Measurements from ENCODE around the gene ZNHIT2. TPM values are rescaled to one million over a fixed set of nuclear protein-coding genes. Genes with fewer than 3 reads are reported as not detected.

ZNHIT2 gene
- total and polyA plus RNA-seq, 2 experiments from 2014 or later = 17.7 to 18.1 TPM

DNA sequence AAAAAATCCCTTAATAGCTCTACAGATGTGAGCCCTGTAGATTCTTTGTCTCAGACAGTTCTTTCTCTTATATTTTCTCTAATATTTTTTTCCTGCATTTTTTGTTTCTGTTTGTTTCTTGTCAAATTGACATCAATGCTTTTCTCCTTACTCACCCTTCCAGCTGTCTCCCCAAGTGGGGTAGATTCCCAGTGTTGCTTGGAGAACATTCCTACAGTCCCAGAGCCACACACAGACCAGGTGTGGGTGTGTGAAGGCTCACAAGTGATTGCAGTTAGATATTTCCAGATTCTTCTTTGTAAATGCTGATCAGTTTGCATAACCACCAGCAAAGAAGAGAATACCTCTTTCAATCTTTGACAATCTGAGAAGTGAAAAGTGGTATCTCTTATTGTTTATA, 14.0 kb downstream of the ZNHIT2 start:
- no peak overlapping the region for H3K4me3 ChIP-seq
- DNase-seq (ENCODE audit: low spot score) (no peak), ATAC-seq (no peak)
- H3K4me2 ChIP-seq = no peak overlapping the region
- no peak overlapping the region for H2AFZ ChIP-seq
- no peaks in the 10 kb centered on the region for H3K27me3 ChIP-seq (ENCODE audit: insufficient read depth)
- H3F3A ChIP-seq (replicated peaks; ENCODE audit: low read depth) = no peaks in the 10 kb centered on the region
- peaks cover 29% of the 10 kb centered on the region for H3K79me2 ChIP-seq (replicated peaks; ENCODE audit: insufficient read depth)
- H3K36me3 Mint-ChIP-seq (ENCODE audit: low read depth) = peaks cover 11% of the 10 kb centered on the region
- H3K9me3 Mint-ChIP-seq = no peaks in the 10 kb centered on the region; the same call in 1 of the 3 replicates
- H3K4me3 Mint-ChIP-seq = no peak overlapping the region
- H4K20me1 ChIP-seq (replicated peaks; ENCODE audit: insufficient read depth) = peaks cover 2% of the 10 kb centered on the region; the same call in 1 of the 2 replicates
- H3K27ac Mint-ChIP-seq = no peak overlapping the region
- no peaks in the 10 kb centered on the region for H3K9me2 ChIP-seq (ENCODE audit: insufficient read depth)
- peaks cover 2% of the 10 kb centered on the region for H3K27me3 Mint-ChIP-seq (ENCODE audit: insufficient read depth, low read depth, poor library complexity)
- no peaks in the 10 kb centered on the region; the same call in 1 of the 2 replicates for H3K4me1 ChIP-seq (ENCODE audit: insufficient read depth)
- H3K4me1 Mint-ChIP-seq = no peaks in the 10 kb centered on the region; the same call in 2 of the 3 replicates
- no peak overlapping the region for H3K27ac ChIP-seq (ENCODE audit: low read depth)
- H3K36me3 ChIP-seq (ENCODE audit: insufficient read depth) = 0 out of 2 replicates have a peak, but pooled peaks cover 7% of the 10 kb centered on the region
- TF ChIP-seq POLR2AphosphoS5 (IDR thresholded peaks at IDR 0.05; ENCODE audit: low read depth) (no peak), NANOG (IDR thresholded peaks at IDR 0.05; ENCODE audit: borderline replicate concordance) (no peak), CREB1 (CRISPR knock-in tag; IDR thresholded peaks at IDR 0.05; ENCODE audit: low read depth) (no peak)
- TF ChIP-seq, protein P1, sequence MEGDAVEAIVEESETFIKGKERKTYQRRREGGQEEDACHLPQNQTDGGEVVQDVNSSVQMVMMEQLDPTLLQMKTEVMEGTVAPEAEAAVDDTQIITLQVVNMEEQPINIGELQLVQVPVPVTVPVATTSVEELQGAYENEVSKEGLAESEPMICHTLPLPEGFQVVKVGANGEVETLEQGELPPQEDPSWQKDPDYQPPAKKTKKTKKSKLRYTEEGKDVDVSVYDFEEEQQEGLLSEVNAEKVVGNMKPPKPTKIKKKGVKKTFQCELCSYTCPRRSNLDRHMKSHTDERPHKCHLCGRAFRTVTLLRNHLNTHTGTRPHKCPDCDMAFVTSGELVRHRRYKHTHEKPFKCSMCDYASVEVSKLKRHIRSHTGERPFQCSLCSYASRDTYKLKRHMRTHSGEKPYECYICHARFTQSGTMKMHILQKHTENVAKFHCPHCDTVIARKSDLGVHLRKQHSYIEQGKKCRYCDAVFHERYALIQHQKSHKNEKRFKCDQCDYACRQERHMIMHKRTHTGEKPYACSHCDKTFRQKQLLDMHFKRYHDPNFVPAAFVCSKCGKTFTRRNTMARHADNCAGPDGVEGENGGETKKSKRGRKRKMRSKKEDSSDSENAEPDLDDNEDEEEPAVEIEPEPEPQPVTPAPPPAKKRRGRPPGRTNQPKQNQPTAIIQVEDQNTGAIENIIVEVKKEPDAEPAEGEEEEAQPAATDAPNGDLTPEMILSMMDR (conservative IDR thresholded peaks at IDR 0.05; ENCODE audit: low read depth in 2 of 2) = no peak
- TF ChIP-seq, protein P2, sequence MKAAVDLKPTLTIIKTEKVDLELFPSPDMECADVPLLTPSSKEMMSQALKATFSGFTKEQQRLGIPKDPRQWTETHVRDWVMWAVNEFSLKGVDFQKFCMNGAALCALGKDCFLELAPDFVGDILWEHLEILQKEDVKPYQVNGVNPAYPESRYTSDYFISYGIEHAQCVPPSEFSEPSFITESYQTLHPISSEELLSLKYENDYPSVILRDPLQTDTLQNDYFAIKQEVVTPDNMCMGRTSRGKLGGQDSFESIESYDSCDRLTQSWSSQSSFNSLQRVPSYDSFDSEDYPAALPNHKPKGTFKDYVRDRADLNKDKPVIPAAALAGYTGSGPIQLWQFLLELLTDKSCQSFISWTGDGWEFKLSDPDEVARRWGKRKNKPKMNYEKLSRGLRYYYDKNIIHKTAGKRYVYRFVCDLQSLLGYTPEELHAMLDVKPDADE (IDR thresholded peaks at IDR 0.05) = no peak

DNA sequence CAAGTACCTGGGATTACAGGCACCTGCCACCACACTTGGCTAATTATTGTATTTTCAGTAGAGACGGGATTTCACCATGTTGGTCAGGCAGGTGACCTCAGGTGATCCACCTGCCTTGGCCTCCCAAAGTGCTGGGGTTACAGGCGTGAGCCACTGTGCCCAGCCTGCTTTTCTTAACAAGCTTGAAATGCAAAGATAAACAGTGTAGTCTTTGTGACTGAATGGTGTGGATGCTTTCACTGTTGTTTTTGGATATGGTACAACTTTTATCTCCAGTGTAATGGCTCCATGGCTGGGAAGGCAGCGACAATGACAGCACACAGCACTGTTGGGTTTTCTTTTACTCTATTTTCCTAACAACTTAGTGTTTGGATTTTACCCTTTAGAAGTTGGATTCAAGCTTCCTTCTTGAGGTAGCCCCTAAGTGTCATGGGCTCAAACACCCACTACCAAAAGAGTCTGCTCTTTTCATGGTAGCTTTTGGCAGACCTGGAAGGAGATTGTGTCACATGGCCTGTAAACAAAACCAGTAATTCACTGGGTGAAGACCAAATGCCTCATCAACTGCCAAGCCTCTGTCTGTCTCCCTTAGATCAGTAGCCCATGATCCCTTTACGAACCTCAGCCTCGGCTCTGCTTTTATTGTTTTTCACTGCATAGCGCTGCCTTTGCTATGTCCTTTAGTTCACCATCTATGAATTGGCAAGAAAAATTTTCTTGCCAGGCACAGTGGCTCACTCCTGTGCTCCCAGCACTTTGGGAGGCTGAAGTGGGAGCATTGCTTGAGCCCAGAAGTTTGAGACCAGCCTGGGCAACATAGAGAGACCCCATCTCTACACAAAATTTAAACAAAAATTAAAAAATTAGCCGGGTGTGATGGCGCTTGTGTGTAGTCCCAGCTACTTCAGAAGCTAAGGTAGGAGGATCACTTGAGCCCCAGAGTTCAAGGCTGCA, 15.1 kb downstream of the ZNHIT2 start:
- H3K4me1 Mint-ChIP-seq = no peaks in the 10 kb centered on the region; the same call in 2 of the 3 replicates
- H3K79me2 ChIP-seq (replicated peaks; ENCODE audit: insufficient read depth) = peaks cover 40% of the 10 kb centered on the region
- no peaks in the 10 kb centered on the region for H3K27me3 ChIP-seq (ENCODE audit: insufficient read depth)
- no peak overlapping the region for H2AFZ ChIP-seq
- 0 out of 2 replicates have a peak, but pooled peaks cover 7% of the 10 kb centered on the region for H3K36me3 ChIP-seq (ENCODE audit: insufficient read depth)
- no peaks in the 10 kb centered on the region for H3K9me2 ChIP-seq (ENCODE audit: insufficient read depth)
- no peak for DNase-seq (ENCODE audit: low spot score)
- peaks cover 2% of the 10 kb centered on the region for H3K27me3 Mint-ChIP-seq (ENCODE audit: insufficient read depth, low read depth, poor library complexity)
- TF ChIP-seq ZNF331 (CRISPR knock-in tag; IDR thresholded peaks at IDR 0.05; ENCODE audit: low read depth) = no peak
- TF ChIP-seq, protein P1 (conservative IDR thresholded peaks at IDR 0.05; ENCODE audit: low read depth in 2 of 2) = no peak
- TF ChIP-seq EZH2phosphoT487 (IDR thresholded peaks at IDR 0.05; ENCODE audit: unreplicated experiment) = no peak
- TF ChIP-seq NANOG (IDR thresholded peaks at IDR 0.05; ENCODE audit: borderline replicate concordance) = no peak
- TF ChIP-seq STAT1 (IDR thresholded peaks at IDR 0.05; ENCODE audit: unreplicated experiment) = no peak
- no peak for TF ChIP-seq EZH2 (IDR thresholded peaks at IDR 0.05; ENCODE audit: low read depth, unreplicated experiment)
- TF ChIP-seq POLR2AphosphoS5 (IDR thresholded peaks at IDR 0.05; ENCODE audit: low read depth) = no peak
- no peak for TF ChIP-seq JUNB (IDR thresholded peaks at IDR 0.05; ENCODE audit: unreplicated experiment)
- TF ChIP-seq, protein P2 (IDR thresholded peaks at IDR 0.05) = no peak
- no peak for TF ChIP-seq ZNF114 (CRISPR knock-in tag; IDR thresholded peaks at IDR 0.05)
- TF ChIP-seq, protein P3, sequence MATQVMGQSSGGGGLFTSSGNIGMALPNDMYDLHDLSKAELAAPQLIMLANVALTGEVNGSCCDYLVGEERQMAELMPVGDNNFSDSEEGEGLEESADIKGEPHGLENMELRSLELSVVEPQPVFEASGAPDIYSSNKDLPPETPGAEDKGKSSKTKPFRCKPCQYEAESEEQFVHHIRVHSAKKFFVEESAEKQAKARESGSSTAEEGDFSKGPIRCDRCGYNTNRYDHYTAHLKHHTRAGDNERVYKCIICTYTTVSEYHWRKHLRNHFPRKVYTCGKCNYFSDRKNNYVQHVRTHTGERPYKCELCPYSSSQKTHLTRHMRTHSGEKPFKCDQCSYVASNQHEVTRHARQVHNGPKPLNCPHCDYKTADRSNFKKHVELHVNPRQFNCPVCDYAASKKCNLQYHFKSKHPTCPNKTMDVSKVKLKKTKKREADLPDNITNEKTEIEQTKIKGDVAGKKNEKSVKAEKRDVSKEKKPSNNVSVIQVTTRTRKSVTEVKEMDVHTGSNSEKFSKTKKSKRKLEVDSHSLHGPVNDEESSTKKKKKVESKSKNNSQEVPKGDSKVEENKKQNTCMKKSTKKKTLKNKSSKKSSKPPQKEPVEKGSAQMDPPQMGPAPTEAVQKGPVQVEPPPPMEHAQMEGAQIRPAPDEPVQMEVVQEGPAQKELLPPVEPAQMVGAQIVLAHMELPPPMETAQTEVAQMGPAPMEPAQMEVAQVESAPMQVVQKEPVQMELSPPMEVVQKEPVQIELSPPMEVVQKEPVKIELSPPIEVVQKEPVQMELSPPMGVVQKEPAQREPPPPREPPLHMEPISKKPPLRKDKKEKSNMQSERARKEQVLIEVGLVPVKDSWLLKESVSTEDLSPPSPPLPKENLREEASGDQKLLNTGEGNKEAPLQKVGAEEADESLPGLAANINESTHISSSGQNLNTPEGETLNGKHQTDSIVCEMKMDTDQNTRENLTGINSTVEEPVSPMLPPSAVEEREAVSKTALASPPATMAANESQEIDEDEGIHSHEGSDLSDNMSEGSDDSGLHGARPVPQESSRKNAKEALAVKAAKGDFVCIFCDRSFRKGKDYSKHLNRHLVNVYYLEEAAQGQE (IDR thresholded peaks at IDR 0.05; ENCODE audit: unreplicated experiment) = no peak
- H3K4me2 ChIP-seq = no peak overlapping the region
- no peak overlapping the region for H3K4me3 Mint-ChIP-seq
- no peaks in the 10 kb centered on the region; the same call in 1 of the 2 replicates for H3K4me1 ChIP-seq (ENCODE audit: insufficient read depth)
- H3K36me3 Mint-ChIP-seq (ENCODE audit: low read depth) = peaks cover 11% of the 10 kb centered on the region
- no peak overlapping the region for H3K4me3 ChIP-seq
- H3F3A ChIP-seq (replicated peaks; ENCODE audit: low read depth) = no peaks in the 10 kb centered on the region
- H3K9me3 Mint-ChIP-seq = no peaks in the 10 kb centered on the region; the same call in 1 of the 3 replicates
- peaks cover 2% of the 10 kb centered on the region; the same call in 1 of the 2 replicates for H4K20me1 ChIP-seq (replicated peaks; ENCODE audit: insufficient read depth)
- H3K27ac Mint-ChIP-seq = no peak overlapping the region
- ATAC-seq = no peak
- H3K27ac ChIP-seq (ENCODE audit: low read depth) = no peak overlapping the region

Measured in GM23338 (cell line).